ENCODE data around the gene MOSMO.

MOSMO gene

GRCh38 chr16:22054847-22055590, 47.1 kb downstream of the MOSMO start:
- no peak for DNase-seq (ENCODE audit: low read depth, low spot score)
- Histone ChIP-seq H3K4me3 (ENCODE audit: insufficient read length, low read depth) (no peak overlapping the region), H3K4me1 (ENCODE audit: insufficient read depth, insufficient read length) (no peaks in the 10 kb centered on the region), H3K27me3 (ENCODE audit: insufficient read depth, insufficient read length) (no peaks in the 10 kb centered on the region), H3K36me3 (ENCODE audit: insufficient read depth, insufficient read length, low read length) (peaks cover 4% of the 10 kb centered on the region), H3K9me3 (ENCODE audit: insufficient read depth, low read length) (peaks cover 5% of the 10 kb centered on the region; the same call in 1 of the 2 replicates), H3K9ac (ENCODE audit: insufficient read length, low read depth) (no peak overlapping the region)
- TF ChIP-seq SUZ12 (IDR thresholded peaks at IDR 0.05; ENCODE audit: extremely low read depth, insufficient read depth, insufficient read length) (no peak), ZNF274 (IDR thresholded peaks at IDR 0.05; ENCODE audit: low read depth, low read length) (no peak), YY1 (IDR thresholded peaks at IDR 0.05; ENCODE audit: insufficient read depth, insufficient read length) (no peak)

- no peaks in the 10 kb centered on the region for H3K4me1 ChIP-seq (ENCODE audit: insufficient read depth, insufficient read length)
- peaks cover 4% of the 10 kb centered on the region for H3K36me3 ChIP-seq (ENCODE audit: insufficient read depth, insufficient read length, low read length)
- H3K4me3 ChIP-seq (ENCODE audit: insufficient read length, low read depth): no peak overlapping the region
- no peaks in the 10 kb centered on the region for H3K27me3 ChIP-seq (ENCODE audit: insufficient read depth, insufficient read length)
- no peak for TF ChIP-seq ZNF274 (IDR thresholded peaks at IDR 0.05; ENCODE audit: low read depth, low read length)
- TF ChIP-seq SUZ12 (IDR thresholded peaks at IDR 0.05; ENCODE audit: extremely low read depth, insufficient read depth, insufficient read length): no peak
- TF ChIP-seq YY1 (IDR thresholded peaks at IDR 0.05; ENCODE audit: insufficient read depth, insufficient read length): no peak
- H3K9me3 ChIP-seq (ENCODE audit: insufficient read depth, low read length): peaks cover 5% of the 10 kb centered on the region; the same call in 1 of the 2 replicates
- DNase-seq (ENCODE audit: low read depth, low spot score): no peak
- no peak overlapping the region for H3K9ac ChIP-seq (ENCODE audit: insufficient read length, low read depth)
These were observed 48.0 kb downstream of the MOSMO start for GRCh38 chr16:22055881-22056280.

DNA sequence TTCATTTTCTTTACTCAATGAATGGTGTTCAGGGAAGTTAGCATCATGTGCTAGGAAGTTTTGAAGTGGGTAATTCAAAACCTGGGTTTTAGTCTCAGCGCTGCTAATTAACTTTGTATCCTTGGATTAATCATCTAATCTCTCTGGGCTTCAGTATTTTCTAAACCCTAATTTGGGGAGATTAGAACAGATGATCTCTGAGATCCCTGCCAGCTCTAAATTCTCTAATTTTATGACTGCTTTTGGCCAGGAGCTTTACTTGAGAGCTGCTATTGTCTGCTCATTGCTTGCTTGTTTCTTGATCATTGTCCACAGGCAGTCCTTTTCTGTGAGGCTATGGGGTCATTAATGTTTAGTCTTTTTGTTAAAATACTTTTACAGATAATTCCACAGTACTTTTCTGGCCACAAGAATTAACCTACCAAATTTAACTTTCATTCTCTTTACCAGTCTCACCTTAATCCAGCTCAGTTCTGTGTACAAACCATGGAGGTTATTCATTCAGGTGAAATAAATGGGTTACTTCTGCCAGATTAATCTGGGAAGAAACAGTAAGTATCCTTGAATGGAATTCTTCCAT, 56.1 kb downstream of the MOSMO start:
- DNase-seq (ENCODE audit: low read depth, low spot score): no peak
- H3K9ac ChIP-seq (ENCODE audit: insufficient read length, low read depth): no peak overlapping the region
- TF ChIP-seq SUZ12 (IDR thresholded peaks at IDR 0.05; ENCODE audit: extremely low read depth, insufficient read depth, insufficient read length): no peak
- TF ChIP-seq YY1 (IDR thresholded peaks at IDR 0.05; ENCODE audit: insufficient read depth, insufficient read length): no peak
- no peak for TF ChIP-seq ZNF274 (IDR thresholded peaks at IDR 0.05; ENCODE audit: low read depth, low read length)

GRCh38 chr16:22065252-22065651, 57.3 kb downstream of the MOSMO start:
- Histone ChIP-seq H3K9ac (ENCODE audit: insufficient read length, low read depth) (no peak overlapping the region), H3K4me1 (ENCODE audit: insufficient read depth, insufficient read length) (no peaks in the 10 kb centered on the region), H3K36me3 (ENCODE audit: insufficient read depth, insufficient read length, low read length) (no peaks in the 10 kb centered on the region), H3K9me3 (ENCODE audit: insufficient read depth, low read length) (peaks cover 21% of the 10 kb centered on the region), H3K27me3 (ENCODE audit: insufficient read depth, insufficient read length) (no peaks in the 10 kb centered on the region), H3K4me3 (ENCODE audit: insufficient read length, low read depth) (no peak overlapping the region)
- TF ChIP-seq SUZ12 (IDR thresholded peaks at IDR 0.05; ENCODE audit: extremely low read depth, insufficient read depth, insufficient read length): no peak
- TF ChIP-seq YY1 (IDR thresholded peaks at IDR 0.05; ENCODE audit: insufficient read depth, insufficient read length): no peak
- TF ChIP-seq ZNF274 (IDR thresholded peaks at IDR 0.05; ENCODE audit: low read depth, low read length): no peak
- DNase-seq (ENCODE audit: low read depth, low spot score): no peak

More for the DNA sequence above, 56.1 kb downstream of the MOSMO start:
- H3K9me3 ChIP-seq (ENCODE audit: insufficient read depth, low read length): peaks cover 21% of the 10 kb centered on the region
- H3K4me1 ChIP-seq (ENCODE audit: insufficient read depth, insufficient read length): no peaks in the 10 kb centered on the region
- H3K4me3 ChIP-seq (ENCODE audit: insufficient read length, low read depth): no peak overlapping the region
- no peaks in the 10 kb centered on the region for H3K27me3 ChIP-seq (ENCODE audit: insufficient read depth, insufficient read length)
- H3K36me3 ChIP-seq (ENCODE audit: insufficient read depth, insufficient read length, low read length): no peaks in the 10 kb centered on the region

GRCh38 chr16:22070361-22071330, 62.7 kb downstream of the MOSMO start:
- DNase-seq (ENCODE audit: low read depth, low spot score): no peak
- H3K9ac ChIP-seq (ENCODE audit: insufficient read length, low read depth): no peak overlapping the region
- peaks cover 21% of the 10 kb centered on the region for H3K9me3 ChIP-seq (ENCODE audit: insufficient read depth, low read length)
- H3K4me3 ChIP-seq (ENCODE audit: insufficient read length, low read depth): no peak overlapping the region
- H3K36me3 ChIP-seq (ENCODE audit: insufficient read depth, insufficient read length, low read length): peaks cover under 1% of the 10 kb centered on the region
- H3K27me3 ChIP-seq (ENCODE audit: insufficient read depth, insufficient read length): no peaks in the 10 kb centered on the region
- H3K4me1 ChIP-seq (ENCODE audit: insufficient read depth, insufficient read length): no peaks in the 10 kb centered on the region
- TF ChIP-seq YY1 (IDR thresholded peaks at IDR 0.05; ENCODE audit: insufficient read depth, insufficient read length): no peak
- no peak for TF ChIP-seq ZNF274 (IDR thresholded peaks at IDR 0.05; ENCODE audit: low read depth, low read length)
- TF ChIP-seq SUZ12 (IDR thresholded peaks at IDR 0.05; ENCODE audit: extremely low read depth, insufficient read depth, insufficient read length): no peak

DNA sequence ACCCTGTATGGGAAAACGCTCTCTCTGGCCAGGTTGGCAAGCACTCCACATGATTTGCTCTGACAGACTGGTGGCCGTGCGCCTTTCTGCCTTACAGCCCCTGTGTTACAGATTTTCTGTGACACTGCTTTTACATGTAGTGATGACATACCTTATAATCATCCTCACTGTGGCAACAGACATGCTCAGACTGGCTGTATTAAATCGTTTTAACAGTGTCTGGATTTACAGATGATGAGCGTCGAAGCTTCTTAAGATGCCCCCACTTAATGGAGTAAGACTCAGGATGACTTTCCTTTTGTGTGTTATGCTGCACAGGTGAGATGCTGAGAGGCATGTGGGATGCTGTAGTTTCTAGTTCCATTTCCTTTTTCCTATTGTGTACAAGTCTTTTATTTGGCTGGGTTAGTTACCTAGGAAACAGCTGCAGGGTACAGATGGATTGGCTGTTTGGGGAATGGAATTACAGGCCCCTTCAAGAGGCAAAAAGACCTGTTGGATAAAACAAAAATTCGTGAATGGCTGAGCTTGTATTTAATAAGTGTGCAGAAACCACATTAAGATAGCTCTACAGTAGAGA, 63.5 kb downstream of the MOSMO start:
- Histone ChIP-seq H3K4me3 (ENCODE audit: insufficient read length, low read depth) (no peak overlapping the region), H3K9ac (ENCODE audit: insufficient read length, low read depth) (no peak overlapping the region), H3K27me3 (ENCODE audit: insufficient read depth, insufficient read length) (no peaks in the 10 kb centered on the region), H3K36me3 (ENCODE audit: insufficient read depth, insufficient read length, low read length) (peaks cover 6% of the 10 kb centered on the region), H3K9me3 (ENCODE audit: insufficient read depth, low read length) (peaks cover 19% of the 10 kb centered on the region), H3K4me1 (ENCODE audit: insufficient read depth, insufficient read length) (no peaks in the 10 kb centered on the region)
- TF ChIP-seq SUZ12 (IDR thresholded peaks at IDR 0.05; ENCODE audit: extremely low read depth, insufficient read depth, insufficient read length): no peak
- no peak for TF ChIP-seq ZNF274 (IDR thresholded peaks at IDR 0.05; ENCODE audit: low read depth, low read length)
- no peak for TF ChIP-seq YY1 (IDR thresholded peaks at IDR 0.05; ENCODE audit: insufficient read depth, insufficient read length)
- no peak for DNase-seq (ENCODE audit: low read depth, low spot score)
